ENCODE results near the gene LILRB4. TPM values are rescaled to one million over a fixed set of nuclear protein-coding genes. Genes with fewer than 3 reads are reported as not detected.

LILRB4 gene
- polyA plus RNA-seq, 3 donors from 2014 or later: 0.27 to 7.4 (median 0.69) TPM

Other genes starting within 250 kb of the LILRB4 start
- 1 to 10 TPM in 1 of 3 donors, under 1 TPM in 1, not detected in 1; 0.48 to 1.5 TPM for gene TTYH1, start 247.5 kb upstream of the LILRB4 start, polyA plus RNA-seq
- gene LENG8, start 213.8 kb upstream of the LILRB4 start, polyA plus RNA-seq: 1 to 10 TPM; 3.2 to 8.6 (median 3.2) TPM
- gene LENG9, start 199.2 kb upstream of the LILRB4 start, polyA plus RNA-seq: under 1 TPM in 1 of 3 donors, not detected in 2; 0.75 TPM
- gene CDC42EP5, start 189.7 kb upstream of the LILRB4 start, polyA plus RNA-seq: not detected
- 100 to 1,000 TPM in 2 of 3 donors, 10 to 100 TPM in 1; 77.7 to 463 (median 183) TPM for gene LAIR2, start 160.2 kb upstream of the LILRB4 start, polyA plus RNA-seq
- 1 to 10 TPM in 2 of 3 donors, under 1 TPM in 1; 0.58 to 9.7 (median 7.9) TPM for gene LILRA2, start 89.2 kb upstream of the LILRB4 start, polyA plus RNA-seq
- gene LILRA1, start 69.4 kb upstream of the LILRB4 start, polyA plus RNA-seq: 1 to 10 TPM in 2 of 3 donors, under 1 TPM in 1; 0.47 to 3.4 (median 1.1) TPM
- gene LILRB1, start 32.5 kb upstream of the LILRB4 start, polyA plus RNA-seq: 10 to 100 TPM in 1 of 3 donors, 1 to 10 TPM in 2; 4.7 to 12.8 (median 9.1) TPM
- not detected for gene KIR3DL3, start 61.5 kb downstream of the LILRB4 start, polyA plus RNA-seq
- 10 to 100 TPM; 38.6 to 81.1 (median 72.4) TPM for gene KIR2DL3, start 75.5 kb downstream of the LILRB4 start, polyA plus RNA-seq
- gene KIR2DL1, start 106.8 kb downstream of the LILRB4 start, polyA plus RNA-seq: 10 to 100 TPM; 56.9 to 93.2 (median 74.6) TPM
- gene KIR2DL4, start 140.6 kb downstream of the LILRB4 start, polyA plus RNA-seq: 10 to 100 TPM; 26.5 to 67.2 (median 61.6) TPM
- gene KIR3DL1, start 153.5 kb downstream of the LILRB4 start, polyA plus RNA-seq: 100 to 1,000 TPM; 140 to 162 (median 144) TPM
- gene KIR2DS4, start 169.7 kb downstream of the LILRB4 start, polyA plus RNA-seq: 100 to 1,000 TPM in 1 of 3 donors, 10 to 100 TPM in 2; 55.3 to 149 (median 79.7) TPM
- gene KIR3DL2, start 187.5 kb downstream of the LILRB4 start, polyA plus RNA-seq: 10 to 100 TPM; 36.1 to 61.1 (median 44.1) TPM
- under 1 TPM in 1 of 3 donors, not detected in 2; 0.46 TPM for gene FCAR, start 211.2 kb downstream of the LILRB4 start, polyA plus RNA-seq
- 100 to 1,000 TPM in 1 of 3 donors, 10 to 100 TPM in 2; 34.1 to 146 (median 61.1) TPM for gene NCR1, start 243.2 kb downstream of the LILRB4 start, polyA plus RNA-seq